Ishikawa (cell line): ENCODE data around the gene TMEM255B.

Experiments used
- CEBPB ChIP-seq: IDR thresholded peaks from 2 replicates; pipeline ENCODE4 v1.6.1; 2012
- CREB1 ChIP-seq: IDR thresholded peaks from 2 replicates; pipeline ENCODE4 v1.6.1; 2012; ENCODE audit warnings: low read depth
- EGR1 ChIP-seq: IDR thresholded peaks from 2 replicates; pipeline ENCODE4 v1.6.1; 2012
- EP300 ChIP-seq: IDR thresholded peaks from 2 replicates; pipeline ENCODE4 v1.6.1; 2012; ENCODE audit warnings: borderline replicate concordance
- MAX ChIP-seq: IDR thresholded peaks from 2 replicates; pipeline ENCODE4 v1.6.1; 2012
- NFIC ChIP-seq: IDR thresholded peaks from 2 replicates; pipeline ENCODE4 v1.6.1; 2012
- RAD21 ChIP-seq: IDR thresholded peaks from 2 replicates; pipeline ENCODE4 v1.6.1; 2012; ENCODE audit warnings: low read depth
- REST ChIP-seq: IDR thresholded peaks from 2 replicates; pipeline ENCODE4 v1.6.1; 2012; ENCODE audit warnings: low read depth, mild to moderate bottlenecking
- TAF1 ChIP-seq: IDR thresholded peaks from 2 replicates; pipeline ENCODE4 v1.6.1; 2012; ENCODE audit warnings: low read depth, mild to moderate bottlenecking
- TCF12 ChIP-seq: IDR thresholded peaks from 2 replicates; pipeline ENCODE4 v1.6.1; 2012; ENCODE audit warnings: low read depth
- USF1 ChIP-seq: IDR thresholded peaks from 2 replicates; pipeline ENCODE4 v1.6.1; 2012
- YY1 ChIP-seq: IDR thresholded peaks from 2 replicates; pipeline ENCODE4 v1.6.1; 2012; ENCODE audit warnings: low read depth
- ZBTB7A ChIP-seq: IDR thresholded peaks from 2 replicates; pipeline ENCODE4 v1.6.1; 2012; ENCODE audit warnings: low read depth

The TMEM255B gene

GRCh38 chr13:113740661-113741060, 18.4 kb upstream of the TMEM255B start:
- TF ChIP-seq EGR1: no peak
- no peak for TF ChIP-seq EP300
- TF ChIP-seq CEBPB: no peak
- no peak for TF ChIP-seq MAX
- no peak for TF ChIP-seq REST
- no peak for TF ChIP-seq CREB1
- TF ChIP-seq YY1: no peak

GRCh38 chr13:113741191-113741668, 17.8 kb upstream of the TMEM255B start:
- TF ChIP-seq TAF1 (no peak), RAD21 (no peak), ZBTB7A (no peak), NFIC (no peak), TCF12 (no peak)

- TF ChIP-seq TCF12 (0 out of 2 replicates have a peak, but pooled peaks have one; percentile 37), MAX (peak; percentile 56), USF1 (peak; percentile 91), CEBPB (peak; percentile 80), YY1 (no peak), RAD21 (peak; percentile 33; the same call in 1 of the 2 replicates)
These were observed 17.0 kb upstream of the TMEM255B start for GRCh38 chr13:113742000-113742441.

GRCh38 chr13:113742445-113743120, 16.4 kb upstream of the TMEM255B start:
- TF ChIP-seq USF1 (peak; percentile 23; the same call in 1 of the 2 replicates), ZBTB7A (no peak)

- TF ChIP-seq EP300 (no peak), REST (no peak)
These were observed 15.4 kb upstream of the TMEM255B start for GRCh38 chr13:113743366-113744195.

- no peak; the same call in 1 of the 2 replicates for TF ChIP-seq TCF12
- TF ChIP-seq NFIC: no peak
- no peak for TF ChIP-seq CREB1
- TF ChIP-seq RAD21: no peak
- TF ChIP-seq REST: no peak
- TF ChIP-seq ZBTB7A: no peak
- TF ChIP-seq MAX: no peak
These were observed 14.6 kb upstream of the TMEM255B start for GRCh38 chr13:113744197-113745000.
